HepG2 (cell line): ENCODE data around the gene GRIP1. TPM values are rescaled to one million over a fixed set of nuclear protein-coding genes. Genes with fewer than 3 reads are reported as not detected.

ENCODE experiments used
- BCLAF1 ChIP-seq: fragments of 450-650 bp; IDR thresholded peaks from 2 replicates; pipeline ENCODE4 v1.6.1; 2017; ENCODE audit warnings: mild to moderate bottlenecking
- CEBPZ ChIP-seq: IDR thresholded peaks from 2 replicates; pipeline ENCODE4 v1.6.1; 2012; ENCODE audit warnings: low read length, improper control_type of control experiment
- GRHL1 ChIP-seq: sonication (generic); formaldehyde crosslinking; conservative IDR thresholded peaks from 2 replicates; pipeline ENCODE4 v1.8.0; 2022; ENCODE audit warnings: missing genetic modification reagents
- IRF9 ChIP-seq: sonication (generic); formaldehyde crosslinking; IDR thresholded peaks from 2 replicates; pipeline ENCODE4 v1.8.0; 2022; ENCODE audit warnings: missing genetic modification reagents, mild to moderate bottlenecking, borderline replicate concordance
- PAWR ChIP-seq: sonication (generic); formaldehyde crosslinking; IDR thresholded peaks from 2 replicates; pipeline ENCODE4 v1.4.0; 2020; ENCODE audit warnings: missing genetic modification reagents, mild to moderate bottlenecking, borderline replicate concordance
- SNAPC4 ChIP-seq: sonication (generic); formaldehyde crosslinking; IDR thresholded peaks from 2 replicates; pipeline ENCODE4 v1.4.0; 2020; ENCODE audit warnings: mild to moderate bottlenecking, missing genetic modification reagents
- ZFP36L2 ChIP-seq: sonication (generic); formaldehyde crosslinking; IDR thresholded peaks from 2 replicates; pipeline ENCODE4 v1.4.0; 2020; ENCODE audit warnings: missing genetic modification reagents
- ZFY ChIP-seq: sonication (generic); formaldehyde crosslinking; IDR thresholded peaks from 2 replicates; pipeline ENCODE4 v1.4.0; 2020; ENCODE audit warnings: missing genetic modification reagents
- polyA plus RNA-seq, 8 experiments: library from polyadenylated mRNA; depleted of rRNA in 3 of 8; stranded (reverse) in 7 of 8; unstranded in 1 of 8; fragments of >200 nt; fragmentation: Illumina TruSeq in 4 of 8; extraction: Trizol in 4 of 8; gene quantifications; 2 replicates each; pipeline versions ENCODE4 v1.2.1 to v1.2.3, GENCODE V29; 2011 to 2016; ENCODE audit warnings: low read depth in 4 of 8, missing spikeins in 1 of 8, mixed read lengths in 1 of 8; ENCODE audit not compliant: insufficient read depth in 1 of 8
- total RNA-seq, 5 experiments: library from RNA; depleted of rRNA; stranded (reverse); fragments of >200 nt; fragmentation: Illumina TruSeq; extraction: Trizol; gene quantifications; 2 replicates each; pipeline ENCODE4 v1.2.3, GENCODE V29; 2016; ENCODE audit warnings: low read depth in 1 of 5

The GRIP1 gene
- total and polyA plus RNA-seq, 2 of the 13 experiments (the other 11 are each of a cell fraction or from before 2014, with no cell fraction given): not detected

GRCh38 chr12:66598079-66598478 is 80.8 kb downstream of the GRIP1 start (continued):
- TF ChIP-seq SNAPC4 (no peak), BCLAF1 (no peak), IRF9 (CRISPR knock-in tag) (no peak), CEBPZ (no peak), ZFP36L2 (no peak), GRHL1 (no peak), PAWR (CRISPR knock-in tag) (no peak), ZFY (CRISPR knock-in tag) (no peak)
- TF ChIP-seq, all 625 proteins: peak for 0
